OCI-LY1 (cell line): ENCODE results near the gene FN1.

Experiments
- H2AFZ ChIP-seq: fragments of 200-600 bp; sonication (generic), shearing (Covaris generic); 2 replicates; pipeline ENCODE4 v1.6.0; 2014; ENCODE audit warnings: antibody characterized with exemption, mild to moderate bottlenecking, low read length
- H3F3A ChIP-seq: fragments of 200-600 bp; sonication (generic), shearing (Covaris generic); 2 replicates; pipeline ENCODE4 v1.6.0; 2014; ENCODE audit warnings: mild to moderate bottlenecking, antibody characterized with exemption, low read length, moderate library complexity; ENCODE audit not compliant: insufficient read depth
- H3K27ac ChIP-seq: fragments of 200-600 bp; sonication (generic); 2 replicates; pipeline ENCODE4 v1.5.1; 2014; ENCODE audit warnings: low read length, mixed run types, mild to moderate bottlenecking, low read depth; ENCODE audit not compliant: poor library complexity, severe bottlenecking
- H3K27me3 ChIP-seq: fragments of 200-600 bp; sonication (generic); 2 replicates; pipeline ENCODE4 v1.6.0; 2014; ENCODE audit warnings: antibody characterized with exemption, mild to moderate bottlenecking, low read length, moderate library complexity; ENCODE audit not compliant: insufficient read depth
- H3K36me3 ChIP-seq: fragments of 200-600 bp; sonication (generic); 2 replicates; pipeline ENCODE4 v1.6.1; 2014; ENCODE audit warnings: mild to moderate bottlenecking, antibody characterized with exemption, low read length, moderate library complexity, mixed read lengths; ENCODE audit not compliant: insufficient read depth
- H3K4me1 ChIP-seq: fragments of 200-600 bp; sonication (generic); 2 replicates; pipeline ENCODE4 v1.5.1; 2014; ENCODE audit warnings: mild to moderate bottlenecking, low read length, moderate library complexity; ENCODE audit not compliant: insufficient read depth, severe bottlenecking
- H3K4me2 ChIP-seq: fragments of 200-600 bp; sonication (generic), shearing (Covaris generic); 2 replicates; pipeline ENCODE4 v1.6.1; 2014; ENCODE audit warnings: low read length
- H3K4me3 ChIP-seq: fragments of 200-600 bp; sonication (generic); 2 replicates; pipeline ENCODE4 v1.5.1; 2014; ENCODE audit warnings: low read length, low read depth, mild to moderate bottlenecking, mixed read lengths; ENCODE audit not compliant: poor library complexity, severe bottlenecking
- H3K79me2 ChIP-seq: fragments of 200-600 bp; shearing (Covaris generic); 2 replicates; pipeline ENCODE4 v1.6.1; 2016; ENCODE audit warnings: mixed run types, low read length, mixed read lengths; ENCODE audit not compliant: insufficient read depth
- H3K9ac ChIP-seq: fragments of 200-600 bp; sonication (generic), shearing (Covaris generic); 2 replicates; pipeline ENCODE4 v1.6.1; 2014; ENCODE audit warnings: mild to moderate bottlenecking, low read length, mixed read lengths
- H3K9me2 ChIP-seq: fragments of 200-600 bp; sonication (generic), shearing (Covaris generic); 2 replicates; pipeline ENCODE4 v1.6.1; 2014; ENCODE audit warnings: low read depth, mild to moderate bottlenecking, low read length, mixed read lengths
- H3K9me3 ChIP-seq: fragments of 200-600 bp; shearing (Covaris generic); 2 replicates; pipeline ENCODE4 v1.6.1; 2014; ENCODE audit warnings: low read length, mixed read lengths
- H4K20me1 ChIP-seq: fragments of 200-600 bp; sonication (generic), shearing (Covaris generic); 2 replicates; pipeline ENCODE4 v1.6.0; 2016; ENCODE audit warnings: mild to moderate bottlenecking, low read length; ENCODE audit not compliant: insufficient read depth
- CTCF ChIP-seq: fragments of 200-600 bp; sonication (generic), shearing (Covaris generic); IDR thresholded peaks from 2 replicates; pipeline ENCODE4 v1.5.1; 2017; ENCODE audit warnings: mild to moderate bottlenecking, antibody characterized with exemption, low read length, moderate library complexity, mixed read lengths
- EZH2 ChIP-seq: fragments of 200-600 bp; sonication (generic), shearing (Covaris generic); IDR thresholded peaks from 2 replicates; pipeline ENCODE4 v1.8.0; 2017; ENCODE audit warnings: borderline replicate concordance, mixed run types, mild to moderate bottlenecking, antibody characterized with exemption, low read length, moderate library complexity, mixed read lengths

The FN1 gene

GRCh38 chr2:215435280-215435869 lies 493 bp downstream of the FN1 start:
- Histone ChIP-seq H3K4me3 (peak overlapping the region; percentile 58), H4K20me1 (no peaks in the 10 kb centered on the region), H3F3A (no peaks in the 10 kb centered on the region), H3K79me2 (no peaks in the 10 kb centered on the region), H3K4me2 (peak overlapping the region; percentile 75), H3K9me2 (no peaks in the 10 kb centered on the region), H3K27ac (no peak overlapping the region), H3K36me3 (no peaks in the 10 kb centered on the region), H2AFZ (no peak overlapping the region), H3K9me3 (no peaks in the 10 kb centered on the region), H3K27me3 (peaks cover 3% of the 10 kb centered on the region; the same call in 1 of the 2 replicates), H3K4me1 (peaks cover 16% of the 10 kb centered on the region), H3K9ac (peak overlapping the region; percentile 7; the same call in 1 of the 2 replicates)
- TF ChIP-seq EZH2 (no peak), CTCF (no peak)

- Histone ChIP-seq H3K9me2 (no peaks in the 10 kb centered on the region), H3K4me2 (peak overlapping the region; percentile 75; the same call in 1 of the 2 replicates), H3F3A (no peaks in the 10 kb centered on the region), H3K36me3 (no peaks in the 10 kb centered on the region), H3K27ac (no peak overlapping the region), H3K9ac (no peak overlapping the region), H3K79me2 (no peaks in the 10 kb centered on the region), H3K4me3 (peak overlapping the region; percentile 58), H3K9me3 (no peaks in the 10 kb centered on the region), H4K20me1 (no peaks in the 10 kb centered on the region), H3K27me3 (peaks cover 3% of the 10 kb centered on the region; the same call in 1 of the 2 replicates), H2AFZ (no peak overlapping the region), H3K4me1 (peaks cover 16% of the 10 kb centered on the region)
- TF ChIP-seq EZH2 = no peak
- TF ChIP-seq CTCF = no peak
Observed at GRCh38 chr2:215434447-215435279, 1.2 kb downstream of the FN1 start.

- Histone ChIP-seq H2AFZ (no peak overlapping the region), H3F3A (no peaks in the 10 kb centered on the region), H3K79me2 (no peaks in the 10 kb centered on the region)
Observed at GRCh38 chr2:215432759-215433594, 2.9 kb downstream of the FN1 start.

More at GRCh38 chr2:215432759-215433594, 2.9 kb downstream of the FN1 start:
- H3K9me2 ChIP-seq = no peaks in the 10 kb centered on the region
- H3K9ac ChIP-seq = no peak overlapping the region
- H3K27me3 ChIP-seq = peaks cover 3% of the 10 kb centered on the region; the same call in 1 of the 2 replicates
- no peaks in the 10 kb centered on the region for H3K9me3 ChIP-seq
- no peak overlapping the region for H3K4me2 ChIP-seq
- no peak overlapping the region for H3K27ac ChIP-seq
- TF ChIP-seq EZH2 (no peak), CTCF (no peak)
- no peaks in the 10 kb centered on the region for H3K36me3 ChIP-seq
- no peaks in the 10 kb centered on the region for H4K20me1 ChIP-seq
- H3K4me1 ChIP-seq = peaks cover 16% of the 10 kb centered on the region
- no peak overlapping the region for H3K4me3 ChIP-seq
